Measurements from ENCODE around the gene GPRASP2. TPM values are rescaled to one million over a fixed set of nuclear protein-coding genes. Genes with fewer than 3 reads are reported as not detected.

GPRASP2 gene
- 15.6 and 17.9 TPM in 2 replicates for total RNA-seq

DNA sequence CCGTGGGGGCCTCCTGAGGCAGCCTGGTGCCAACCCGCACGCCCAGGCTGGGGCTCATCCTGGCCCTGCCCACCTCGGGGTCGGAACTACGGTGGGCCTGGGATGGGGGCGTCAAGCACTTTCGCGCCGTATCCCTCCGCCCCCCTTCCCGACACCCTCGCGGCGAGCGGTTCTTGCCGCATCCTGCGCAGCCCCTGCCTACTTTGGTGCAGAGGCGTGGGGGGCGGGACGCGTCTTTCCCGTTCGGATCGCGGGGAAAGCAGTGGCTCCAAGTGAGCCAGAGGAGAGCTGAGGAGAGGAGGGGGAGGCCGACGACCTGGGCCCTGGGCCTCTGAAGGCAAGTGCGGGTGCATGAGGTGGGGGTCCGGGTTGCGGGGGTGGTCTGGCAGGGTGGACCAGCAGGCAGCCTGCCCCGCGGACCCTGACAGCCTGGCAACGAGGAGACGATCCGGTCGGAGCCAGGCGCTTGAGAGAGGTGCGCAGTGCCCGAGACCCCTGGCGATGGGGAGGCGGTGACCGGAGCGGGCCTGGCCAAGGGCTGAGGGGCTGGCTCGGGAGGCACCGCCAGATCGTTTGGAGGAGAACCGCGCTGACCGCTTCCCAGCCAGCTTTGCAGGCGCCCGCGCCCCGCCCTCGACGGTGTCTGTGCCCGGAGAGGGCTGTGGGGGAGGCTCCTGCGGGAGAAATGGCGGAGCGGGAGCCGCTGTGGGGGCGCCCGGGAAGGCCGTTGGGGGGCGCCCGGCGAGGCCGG is at the start of gene GPRASP2:
GPRASP2 (plus strand) TSS at position 233 of the 751 bp plus-strand sequence. CDS start 2,422 bp downstream, outside the sequence.

GRCh38 chrX:102720237-102721168 is 8.3 kb downstream of the GPRASP2 start, which contains the start of gene GPRASP3:
TSS of gene GPRASP3 (plus strand) at chrX:102720743. CDS start at chrX:102748996, 28,253 bp downstream.

Other genes starting within 250 kb of the GPRASP2 start
- not detected in 2 replicates for gene TCP11X2, start 240.6 kb upstream of the GPRASP2 start, total RNA-seq
- gene TMSB15A, start 195.7 kb upstream of the GPRASP2 start, total RNA-seq, result 4.1 and 15.9 TPM in 2 replicates
- 14.3 and 19.1 TPM in 2 replicates for gene ARMCX5, start 112.9 kb upstream of the GPRASP2 start, total RNA-seq
- 0.65 and 1.5 TPM in 2 replicates for gene GPRASP1, start 61.0 kb upstream of the GPRASP2 start, total RNA-seq
- 4.9 and 11.6 TPM in 2 replicates for gene GPRASP3, start 8.3 kb downstream of the GPRASP2 start, total RNA-seq
- gene RAB40AL, start 224.8 kb downstream of the GPRASP2 start, total RNA-seq, result 0.32 and 0.61 TPM in 2 replicates